HG03565 (cell line): ENCODE data around the gene SMPD1.

Experiments
- ATAC-seq: cut with Tn5 transposase; IDR thresholded peaks from one replicate; pipeline ENCODE4 v1.9.1; 2021; ENCODE audit warnings: mild to moderate bottlenecking, moderate library complexity; ENCODE audit not compliant: unreplicated experiment

Gene SMPD1

DNA sequence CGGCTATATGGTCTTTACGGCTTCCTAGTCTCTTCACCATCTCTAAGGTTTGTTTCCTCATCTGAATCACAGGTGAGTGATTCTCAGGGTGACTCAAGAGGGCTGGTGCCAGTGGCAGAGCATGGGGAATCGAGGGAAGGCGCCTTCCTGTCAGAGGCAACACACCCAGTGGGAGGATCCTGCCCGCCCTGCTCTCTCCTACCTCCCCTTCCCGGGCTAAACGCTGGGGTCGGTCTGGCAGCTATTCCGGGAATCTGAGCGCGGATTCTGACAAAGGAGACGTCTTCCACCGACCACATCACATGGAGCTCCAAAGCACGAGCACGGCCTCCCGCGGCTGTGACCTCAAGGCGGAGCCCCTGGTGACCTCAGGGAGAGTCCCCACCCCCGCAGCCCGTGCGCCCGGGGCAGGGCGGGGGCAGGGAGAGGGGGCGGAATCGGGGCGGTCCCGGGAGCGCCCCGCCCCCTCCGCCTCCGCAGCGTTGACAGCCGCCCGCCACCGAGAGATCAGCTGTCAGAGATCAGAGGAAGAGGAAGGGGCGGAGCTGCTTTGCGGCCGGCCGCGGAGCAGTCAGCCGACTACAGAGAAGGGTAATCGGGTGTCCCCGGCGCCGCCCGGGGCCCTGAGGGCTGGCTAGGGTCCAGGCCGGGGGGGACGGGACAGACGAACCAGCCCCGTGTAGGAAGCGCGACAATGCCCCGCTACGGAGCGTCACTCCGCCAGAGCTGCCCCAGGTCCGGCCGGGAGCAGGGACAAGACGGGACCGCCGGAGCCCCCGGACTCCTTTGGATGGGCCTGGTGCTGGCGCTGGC lies at the start of gene SMPD1:
SMPD1 (plus strand) TSS at position 570 of the 813 bp plus-strand sequence; CDS start at position 695, 125 bp downstream.
- peak; percentile 96 for ATAC-seq

DNA sequence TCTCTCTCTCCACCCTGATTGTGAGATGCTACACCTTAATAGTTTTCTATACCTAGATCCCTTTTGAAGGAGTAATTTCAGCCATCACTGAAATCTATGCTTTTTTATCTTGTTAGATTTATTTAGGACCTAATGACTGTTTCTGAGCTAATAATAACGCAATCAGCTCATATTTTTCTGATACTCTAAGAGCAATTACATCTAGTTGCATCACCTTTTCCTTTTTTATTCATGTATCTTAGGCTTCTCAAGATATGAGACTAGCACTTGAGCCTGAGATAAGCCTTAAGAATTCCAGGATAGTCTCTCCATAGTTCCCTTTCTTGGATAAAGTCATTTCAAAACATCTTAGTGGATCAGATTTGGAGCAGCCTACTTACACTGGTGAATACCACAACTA lies 44.9 kb upstream of the SMPD1 start:
- ATAC-seq = no peak

DNA sequence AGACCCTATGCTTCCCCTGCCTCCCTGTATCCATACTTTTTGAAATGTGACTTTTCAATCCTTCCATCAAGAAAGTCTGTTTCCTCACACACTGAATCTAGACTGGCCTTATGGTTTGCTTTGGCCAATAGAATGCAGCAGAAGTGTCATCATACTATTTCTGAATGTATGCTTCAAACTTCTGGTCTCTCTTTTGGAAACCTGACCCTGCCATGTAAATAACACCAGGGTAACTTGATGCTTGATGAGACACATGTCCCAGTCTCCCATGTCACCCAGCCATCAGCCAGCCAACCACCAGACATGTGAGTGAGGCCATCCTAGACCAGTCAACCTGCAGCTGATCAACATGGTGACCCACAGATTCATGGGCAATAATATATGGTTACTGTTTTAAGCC lies 40.2 kb upstream of the SMPD1 start:
- no peak for ATAC-seq

DNA sequence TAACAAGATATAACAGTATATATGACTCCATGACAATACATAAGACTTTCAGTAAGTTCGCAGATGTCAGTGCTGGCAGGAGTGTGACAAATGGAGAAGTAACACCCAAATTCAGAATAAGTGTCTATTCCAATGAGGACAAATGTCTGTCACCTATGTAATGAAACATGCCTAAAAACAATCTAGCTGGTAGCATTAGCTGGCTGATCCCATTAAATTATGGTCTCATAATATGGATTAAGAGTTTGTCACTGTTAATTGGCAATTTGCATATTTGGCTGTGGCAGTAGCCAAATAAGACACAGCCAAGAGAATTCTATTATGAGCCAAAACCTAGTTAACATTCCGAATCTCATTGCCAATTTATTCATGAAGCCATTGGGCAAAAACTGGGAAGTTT lies 39.8 kb upstream of the SMPD1 start:
- ATAC-seq = no peak

DNA sequence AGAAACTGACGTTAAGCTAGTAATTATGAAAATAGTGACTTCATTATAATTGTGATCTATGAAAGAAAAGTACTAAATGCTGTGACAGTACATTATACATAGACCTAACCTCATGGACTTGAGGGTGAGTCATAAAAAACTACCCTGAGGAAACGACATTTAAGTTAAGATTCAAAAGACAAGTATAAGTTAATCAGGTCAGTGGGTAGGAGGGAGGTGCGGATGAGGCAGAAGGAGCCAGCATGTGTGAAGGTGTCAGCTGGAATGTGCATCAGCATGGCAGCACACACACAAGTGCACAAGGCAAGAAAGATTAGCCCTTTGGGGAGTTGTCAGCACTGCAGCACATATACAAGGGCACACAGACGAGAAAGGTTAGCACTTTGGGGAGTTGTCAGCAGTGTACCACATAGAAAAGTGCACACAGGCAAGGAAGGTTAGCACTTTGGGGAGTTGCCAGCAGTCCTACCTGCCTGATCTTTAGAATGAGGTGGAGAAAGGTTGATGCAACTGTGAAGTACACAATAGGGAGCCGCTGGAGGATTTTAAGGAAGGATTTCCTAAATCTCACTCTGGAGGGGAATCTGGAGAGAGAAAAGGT lies 38.4 kb upstream of the SMPD1 start:
- ATAC-seq = no peak

DNA sequence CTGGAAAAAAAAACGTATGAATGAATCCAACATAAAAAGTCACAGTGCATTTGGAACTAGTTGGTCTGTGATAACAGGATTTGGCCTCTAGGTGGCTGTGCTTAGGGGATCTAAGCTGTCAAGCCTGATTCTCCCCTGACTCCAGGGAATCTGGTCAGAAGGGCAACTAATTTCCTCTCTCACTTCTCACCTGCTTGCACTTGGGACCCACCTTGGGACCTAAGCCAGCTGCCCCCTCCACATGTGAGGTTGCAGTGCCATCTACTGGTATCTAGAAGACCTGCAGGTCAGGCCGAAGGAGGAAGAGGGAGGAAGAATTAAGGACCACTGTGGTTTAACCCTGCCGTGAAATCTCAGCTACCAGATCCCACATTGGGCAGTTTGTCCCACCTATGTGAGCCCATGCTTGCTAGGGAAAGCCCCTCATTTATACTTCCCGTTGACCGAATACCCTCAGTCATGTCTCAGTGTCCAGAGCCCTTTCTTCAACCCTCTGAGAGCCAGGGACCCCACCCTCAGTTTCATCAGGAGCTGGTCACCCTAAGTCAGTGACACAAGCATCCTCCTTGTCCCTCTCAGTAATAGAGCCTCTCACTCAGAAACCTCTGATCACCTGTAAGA lies 36.8 kb upstream of the SMPD1 start:
- peak; percentile 64 for ATAC-seq

DNA sequence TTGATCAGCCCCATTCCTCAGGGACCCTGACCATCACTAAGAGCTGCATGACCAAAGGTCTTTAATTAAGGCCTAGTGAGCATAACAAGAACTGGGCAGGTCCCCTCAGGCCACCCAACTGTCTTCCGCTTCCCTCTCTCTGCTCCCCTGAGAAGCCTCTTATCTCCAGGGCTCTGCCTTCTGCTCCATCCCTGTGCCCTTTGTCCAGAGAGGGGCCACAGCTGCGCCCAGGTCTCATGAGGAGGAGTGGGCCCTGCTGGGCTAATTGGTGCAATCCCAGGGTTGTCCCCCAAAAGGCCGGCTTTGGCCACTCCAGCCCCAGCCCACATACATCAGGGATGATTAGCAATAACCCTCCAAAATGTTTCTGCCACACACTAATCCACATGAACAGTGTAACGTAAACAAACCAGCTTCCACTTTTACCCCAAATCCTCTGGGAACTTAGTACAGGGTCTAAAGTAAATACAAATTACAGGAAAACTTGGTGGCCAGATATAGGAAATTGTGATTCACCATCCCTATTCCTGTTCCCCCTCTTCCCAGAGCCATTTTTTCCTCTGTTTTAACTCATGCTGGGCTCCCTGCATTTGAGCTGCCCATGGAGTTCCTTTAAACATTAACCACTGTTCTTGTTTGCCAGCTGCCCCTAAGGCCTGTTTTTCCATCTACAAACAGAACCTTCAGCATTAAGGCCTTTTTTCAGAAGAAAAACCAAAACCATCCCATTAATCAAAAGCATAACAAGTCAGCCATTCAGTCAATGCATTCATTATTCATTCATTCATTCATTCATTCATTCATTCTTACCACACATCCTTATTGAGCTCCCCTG lies 35.4 kb upstream of the SMPD1 start:
- no peak for ATAC-seq

DNA sequence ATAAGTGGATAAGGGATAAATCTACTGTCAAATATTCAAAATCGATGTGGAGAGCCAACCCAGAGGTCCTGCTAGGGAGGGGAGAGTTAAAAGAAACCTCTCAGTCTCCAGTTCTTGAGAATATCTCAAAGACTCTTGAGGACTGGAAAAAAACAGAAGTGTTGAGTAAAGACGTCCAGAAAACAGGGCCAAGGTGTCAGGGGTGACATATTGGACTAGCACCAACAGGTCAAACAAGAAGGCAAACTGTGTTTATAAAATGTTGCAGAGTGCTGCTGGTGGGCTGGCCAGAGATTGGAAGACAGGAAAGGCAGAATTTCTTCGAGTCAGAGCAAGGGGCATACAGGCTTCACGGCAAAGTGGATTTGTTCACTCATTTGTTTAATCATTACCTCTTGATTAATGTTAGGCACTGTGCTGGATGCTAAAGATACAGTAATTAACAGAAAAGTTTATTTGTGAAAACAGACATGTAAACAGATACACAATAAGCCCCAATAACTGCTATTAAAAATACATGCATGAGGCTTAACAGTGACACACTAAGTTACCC lies 33.7 kb upstream of the SMPD1 start:
- ATAC-seq = no peak

DNA sequence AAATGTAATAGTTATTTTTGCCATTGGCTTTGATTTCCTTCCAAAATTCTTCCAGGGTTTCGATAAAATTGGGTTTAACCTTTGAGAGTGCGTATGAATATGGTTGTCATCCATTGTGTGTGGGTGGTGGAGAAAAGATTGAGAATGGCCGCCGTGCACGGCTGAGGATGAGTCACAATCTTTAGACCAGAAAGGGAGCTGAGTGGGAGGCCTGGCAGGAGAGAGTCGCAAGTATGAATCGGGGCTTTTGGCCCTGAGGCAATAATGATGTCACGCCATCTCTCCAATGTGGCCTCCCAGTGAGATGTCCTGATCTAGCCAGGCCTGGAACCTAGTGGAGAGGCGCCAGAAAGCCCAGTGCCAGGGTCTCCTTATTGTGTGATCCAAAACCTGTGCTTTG lies 33.1 kb upstream of the SMPD1 start:
- ATAC-seq = no peak

DNA sequence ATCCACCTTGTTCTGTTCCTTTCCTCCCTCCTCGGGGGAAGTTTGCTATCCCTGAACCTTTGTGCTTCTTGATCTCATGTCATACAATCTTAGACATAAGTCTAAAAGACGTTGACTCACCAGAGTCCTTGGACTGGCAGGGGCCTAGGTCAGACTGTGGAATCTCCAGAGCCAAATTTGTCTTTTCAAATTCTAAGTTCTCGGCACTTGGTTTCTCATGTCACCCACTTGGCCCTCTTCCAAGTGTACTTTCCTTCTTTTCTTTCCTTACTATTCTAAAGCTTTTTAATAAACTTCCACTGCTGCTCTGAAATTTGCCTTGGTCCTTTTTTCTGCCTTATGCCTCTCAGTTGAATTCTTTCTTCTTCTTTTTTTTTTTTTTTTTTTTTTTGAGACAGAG lies 30.1 kb upstream of the SMPD1 start:
- no peak for ATAC-seq

DNA sequence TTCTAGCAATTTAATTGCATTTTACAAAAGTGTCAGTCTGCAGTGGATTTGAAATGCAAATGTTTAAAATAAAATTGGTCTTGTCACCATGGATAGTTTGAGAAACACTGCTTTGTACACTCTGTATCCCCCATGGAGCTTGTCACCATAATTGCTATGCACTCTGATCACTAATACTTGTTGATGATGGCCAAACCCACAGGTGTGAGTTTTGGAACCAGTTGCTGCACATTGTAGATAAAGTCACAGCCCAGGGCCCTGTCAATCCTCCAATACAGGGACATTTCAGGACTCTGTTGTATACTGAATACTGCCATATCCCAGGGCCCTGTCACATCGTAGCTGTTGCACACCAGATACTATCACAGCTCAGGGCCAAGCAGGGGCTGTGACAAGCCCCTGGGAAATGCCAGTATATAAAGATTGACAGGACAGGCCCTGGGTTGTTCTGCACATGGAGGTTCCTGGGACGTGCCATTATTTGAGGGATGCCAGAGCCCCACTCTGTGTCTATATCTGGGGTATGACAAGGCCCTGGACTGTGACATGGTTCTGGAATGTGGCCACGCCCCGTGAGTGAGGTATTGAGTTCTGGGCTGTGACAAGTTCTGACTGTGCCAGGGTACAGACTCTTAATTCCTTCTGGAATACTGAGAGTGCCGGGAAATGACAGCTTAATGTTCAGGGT lies 27.9 kb upstream of the SMPD1 start:
- ATAC-seq = no peak

DNA sequence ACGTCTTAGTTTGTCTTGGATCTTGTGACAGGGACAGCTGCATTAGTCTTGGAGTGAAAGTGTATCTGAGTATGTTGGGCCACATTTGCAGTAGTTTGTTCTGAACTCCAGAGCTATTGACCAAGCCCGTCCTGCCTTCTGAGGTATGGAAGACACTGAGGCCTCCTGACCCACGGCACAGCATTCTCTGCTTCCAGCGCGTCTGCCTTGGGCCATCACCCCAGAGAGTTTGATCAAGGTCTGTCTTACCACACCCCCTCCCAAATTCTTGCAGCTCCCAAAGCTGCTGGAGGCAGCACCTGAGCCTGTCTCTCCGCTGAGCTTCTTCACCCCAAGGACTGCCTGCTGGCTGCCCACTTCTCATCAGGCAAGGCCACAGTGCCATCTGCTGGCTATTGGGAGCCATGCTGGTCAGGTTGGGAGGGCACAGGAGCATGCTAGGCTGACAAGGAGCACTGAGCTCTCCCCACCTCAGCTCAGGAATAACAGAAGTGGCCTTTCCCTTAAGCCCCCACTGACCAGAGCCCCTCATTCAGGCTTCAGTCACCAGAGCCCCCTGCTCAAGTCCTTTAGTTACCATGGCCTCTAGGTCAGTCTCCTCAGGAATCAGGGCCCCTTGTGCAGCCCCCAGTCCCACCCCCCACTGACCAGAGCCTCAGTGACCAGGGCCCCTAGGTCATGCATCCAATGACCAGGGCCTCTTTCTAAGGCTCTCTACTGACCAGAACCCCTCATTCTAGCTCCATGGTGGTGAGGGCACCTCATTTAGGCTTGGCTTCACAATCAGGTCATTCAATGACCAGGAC lies 27.2 kb upstream of the SMPD1 start:
- ATAC-seq = peak; percentile 94

DNA sequence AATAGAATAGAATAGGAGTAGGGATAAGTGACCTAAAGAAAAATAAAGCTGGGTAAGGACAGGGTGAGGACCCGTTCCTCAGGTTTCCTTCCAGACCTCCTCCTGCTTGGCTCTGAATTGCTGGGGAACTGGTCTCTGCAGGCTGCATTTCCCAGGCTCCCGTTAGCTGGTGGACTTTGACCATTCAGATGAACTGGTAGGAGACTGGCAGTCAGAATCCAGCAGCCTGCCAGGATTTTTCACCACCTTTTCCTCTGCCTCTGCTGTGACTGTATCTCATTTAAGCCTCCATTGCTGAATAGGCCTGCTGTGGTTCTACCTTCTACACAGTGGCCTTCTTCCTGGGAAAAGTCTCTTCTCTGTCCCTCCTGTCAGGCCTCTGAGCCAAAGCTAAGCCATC lies 24.6 kb upstream of the SMPD1 start:
- ATAC-seq = no peak

DNA sequence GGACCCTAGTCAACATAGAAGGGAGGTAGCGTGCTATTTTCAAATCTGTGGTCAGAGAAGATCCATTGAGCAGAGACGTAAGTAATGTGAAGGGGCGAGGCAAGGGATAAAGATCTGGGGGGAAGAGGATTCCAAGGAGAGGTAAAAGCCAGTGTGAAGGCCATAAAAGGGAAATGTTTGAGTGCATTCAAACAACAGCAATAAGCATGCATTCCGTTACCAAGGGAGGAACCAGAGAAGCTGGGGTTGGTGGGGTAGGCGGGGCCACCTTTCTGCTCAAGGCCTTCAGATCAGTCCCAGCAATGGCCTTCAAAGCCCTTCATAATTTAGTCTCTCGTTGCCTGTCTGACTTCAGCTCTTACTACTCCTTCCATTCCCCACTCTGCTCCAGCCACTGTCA lies 18.4 kb upstream of the SMPD1 start:
- ATAC-seq = no peak

DNA sequence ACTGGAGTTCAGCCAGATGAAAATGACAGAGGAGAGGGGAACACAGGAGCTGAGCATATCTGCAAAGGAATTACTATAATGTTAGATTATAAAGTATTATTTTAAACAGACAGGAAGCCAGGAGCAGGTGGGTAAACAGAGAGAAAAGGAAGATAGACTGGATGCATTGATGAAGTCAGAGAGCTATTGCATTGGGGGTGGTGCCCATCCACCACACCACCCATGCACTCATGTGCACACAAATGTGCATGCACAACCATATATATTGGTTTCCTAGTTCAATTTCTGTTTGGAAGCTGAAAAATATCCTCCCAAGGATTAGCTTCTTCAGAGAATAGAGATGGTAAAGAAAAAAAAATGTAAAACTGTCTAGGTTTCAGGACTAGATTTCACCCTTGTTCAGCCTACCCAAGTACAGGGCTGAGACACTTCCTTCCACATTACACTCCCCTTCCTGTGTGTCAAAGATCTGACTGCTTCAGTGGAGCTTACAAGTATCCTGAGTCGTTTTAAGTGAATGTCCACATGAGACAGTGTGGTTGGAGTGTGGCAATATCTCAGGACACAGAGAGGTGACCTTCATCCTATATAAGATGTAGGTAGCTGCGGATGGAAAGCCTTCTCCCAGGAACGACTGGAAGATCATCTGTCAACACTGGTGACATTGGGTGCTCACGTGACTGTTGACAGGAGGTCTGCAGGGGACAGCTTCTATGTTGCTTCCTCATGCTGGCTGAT lies 12.2 kb upstream of the SMPD1 start:
- ATAC-seq = no peak

DNA sequence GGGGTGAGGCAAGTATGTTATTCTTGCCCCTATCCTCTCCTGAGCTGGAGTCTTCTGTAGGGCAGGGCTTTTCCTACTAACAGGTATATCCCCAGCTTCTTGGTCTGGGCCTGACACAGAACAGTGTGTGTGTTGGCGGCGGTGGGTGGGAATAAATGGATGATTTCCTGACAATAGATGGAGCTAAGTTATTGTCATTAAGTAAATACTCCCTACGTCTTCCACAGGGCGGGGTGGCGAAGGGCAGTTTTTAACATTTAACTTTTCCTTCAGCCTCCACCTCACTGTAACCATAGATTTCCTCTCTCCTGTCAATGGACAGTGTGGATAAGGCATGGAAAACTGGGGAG lies 11.7 kb upstream of the SMPD1 start:
- no peak for ATAC-seq

DNA sequence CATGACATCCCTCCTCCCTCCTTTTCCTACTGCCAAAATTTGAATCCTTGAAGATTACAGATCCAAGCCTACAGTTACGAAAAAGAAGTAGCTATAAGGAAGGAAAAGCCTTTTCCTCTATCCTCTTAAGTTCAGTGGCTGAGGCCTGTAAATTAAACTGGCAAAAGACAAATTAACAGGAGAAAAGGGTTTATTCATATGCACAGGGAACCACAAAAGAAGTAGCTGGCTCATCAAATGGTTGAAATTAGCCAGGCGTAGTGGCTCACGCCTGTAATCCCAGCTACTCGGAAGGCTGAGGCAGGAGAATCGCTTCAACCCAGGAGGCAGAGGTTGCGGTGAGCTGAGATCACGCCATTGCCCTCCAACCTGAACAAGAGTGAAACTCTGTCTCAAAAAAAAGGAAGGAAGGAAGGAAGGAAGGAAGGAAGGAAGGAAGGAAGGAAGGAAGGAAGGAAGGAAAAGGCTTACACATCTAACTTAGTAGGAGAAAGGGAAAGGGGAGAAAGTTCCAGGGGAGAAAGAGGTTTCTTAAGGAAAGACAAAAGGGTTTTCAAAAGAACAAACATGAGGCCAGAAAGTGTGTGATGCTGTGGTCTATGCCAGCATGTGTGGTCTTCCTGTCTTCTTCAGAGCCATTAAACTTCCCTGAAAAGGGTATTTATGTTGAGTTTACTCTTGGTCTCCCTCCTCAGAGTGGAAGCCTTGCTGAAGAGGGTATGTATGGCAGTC lies 5.1 kb upstream of the SMPD1 start:
- no peak for ATAC-seq

DNA sequence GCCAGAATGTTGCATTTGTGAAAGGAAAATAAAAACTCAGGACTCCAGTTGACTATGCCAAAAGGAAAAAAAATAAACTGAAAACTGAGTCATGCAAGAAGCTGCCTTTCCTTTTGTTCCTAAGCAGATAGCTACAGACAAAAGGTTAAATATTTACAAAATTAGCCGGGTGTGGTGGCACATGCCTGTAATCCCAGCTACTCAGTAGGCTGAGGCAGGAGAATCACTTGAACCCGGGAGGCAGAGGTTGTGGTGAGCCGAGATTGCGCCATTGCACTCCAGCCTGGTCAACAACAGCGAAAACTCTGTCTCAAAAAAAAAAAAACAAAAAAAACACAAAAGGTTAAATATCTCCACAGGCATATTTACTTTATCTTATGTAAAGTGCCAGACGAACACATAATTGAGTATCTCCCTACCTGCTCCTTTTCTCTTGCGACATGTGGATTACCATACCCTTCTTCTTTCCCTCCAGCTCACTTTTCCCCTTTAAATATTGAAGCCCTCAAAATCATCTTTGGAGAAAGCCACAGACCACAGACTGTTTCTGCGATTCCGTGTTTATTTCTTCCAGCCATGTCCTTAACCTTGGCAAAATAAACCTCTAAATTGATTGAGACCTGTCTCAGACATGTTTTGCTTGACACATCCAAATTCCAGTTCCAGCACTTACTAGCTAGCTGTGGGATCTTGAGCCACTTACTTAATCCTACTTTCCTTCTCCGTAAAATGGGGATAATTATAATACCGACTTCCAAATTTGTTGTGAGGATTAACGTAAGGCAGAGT lies 2.3 kb upstream of the SMPD1 start:
- ATAC-seq = no peak
